Neural cell (in vitro differentiated cells): Measurements from ENCODE around the gene CDH16. TPM values are rescaled to one million over a fixed set of nuclear protein-coding genes. Genes with fewer than 3 reads are reported as not detected.

Experiments
- H2AFZ ChIP-seq: fragments of 200-600, 300-800 bp; sonication (generic), shearing (Covaris generic); 2 replicates; pipeline ENCODE4 v1.6.0; 2014; ENCODE audit warnings: low read depth, mild to moderate bottlenecking, antibody characterized with exemption, low read length, moderate library complexity
- H3F3A ChIP-seq: fragments of 200-600 bp; shearing (Covaris generic); 2 replicates; pipeline ENCODE4 v1.6.1; 2016; ENCODE audit warnings: mild to moderate bottlenecking, moderate library complexity, mixed read lengths, antibody characterized with exemption, low read length; ENCODE audit not compliant: insufficient read depth, poor library complexity, severe bottlenecking
- H3K27ac ChIP-seq: fragments of 200-600, 300-800 bp; sonication (generic), shearing (Covaris generic); 2 replicates; pipeline ENCODE4 v1.5.1; 2014; ENCODE audit warnings: mild to moderate bottlenecking, low read length, moderate library complexity
- H3K27me3 ChIP-seq: fragments of 300-800, 200-600 bp; sonication (generic), shearing (Covaris generic); 2 replicates; pipeline ENCODE4 v1.6.0; 2014; ENCODE audit warnings: mild to moderate bottlenecking, low read depth, low read length, moderate library complexity; ENCODE audit not compliant: insufficient read depth
- H3K36me3 ChIP-seq: fragments of 300-800, 200-600 bp; sonication (generic), shearing (Covaris generic); 2 replicates; pipeline ENCODE4 v1.5.1; 2014; ENCODE audit warnings: mild to moderate bottlenecking, antibody characterized with exemption, low read length, moderate library complexity; ENCODE audit not compliant: insufficient read depth
- H3K4me2 ChIP-seq: fragments of 300-800, 200-600 bp; sonication (generic), shearing (Covaris generic); 2 replicates; pipeline ENCODE4 v1.6.0; 2014; ENCODE audit warnings: mild to moderate bottlenecking, low read length
- H3K4me3 ChIP-seq: fragments of 300-800, 200-600 bp; sonication (generic), shearing (Covaris generic); 2 replicates; pipeline ENCODE4 v1.5.1; 2014; ENCODE audit warnings: mild to moderate bottlenecking, low read length, moderate library complexity
- H3K79me2 ChIP-seq: fragments of 200-600 bp; shearing (Covaris generic); replicated peaks from 2 replicates; pipeline ENCODE4 v1.6.0; 2014; ENCODE audit warnings: mild to moderate bottlenecking, low read length, moderate library complexity; ENCODE audit not compliant: insufficient read depth
- H3K9ac ChIP-seq: fragments of 300-800, 200-600 bp; sonication (generic), shearing (Covaris generic); 2 replicates; pipeline ENCODE4 v1.6.1; 2016; ENCODE audit warnings: mild to moderate bottlenecking, low read length, mixed read lengths
- H3K9me2 ChIP-seq: fragments of 200-600 bp; shearing (Covaris generic); 2 replicates; pipeline ENCODE4 v1.6.1; 2016; ENCODE audit warnings: mild to moderate bottlenecking, low read length, mixed read lengths; ENCODE audit not compliant: insufficient read depth
- H3K9me3 ChIP-seq: fragments of 200-600, 300-800 bp; sonication (generic), shearing (Covaris generic); 2 replicates; pipeline ENCODE4 v1.6.1; 2016; ENCODE audit warnings: mild to moderate bottlenecking, mixed run types, low read length, moderate library complexity, mixed read lengths
- H4K20me1 ChIP-seq: fragments of 200-600 bp; shearing (Covaris generic); 2 replicates; pipeline ENCODE4 v1.6.1; 2016; ENCODE audit warnings: mild to moderate bottlenecking, mixed run types; ENCODE audit not compliant: insufficient read depth
- CTCF ChIP-seq: fragments of 450-650 bp; IDR thresholded peaks from 2 replicates; pipeline ENCODE4 v1.5.1; 2014; ENCODE audit warnings: antibody characterized with exemption, mild to moderate bottlenecking, moderate library complexity; ENCODE audit not compliant: poor library complexity, severe bottlenecking
- EP300 ChIP-seq: fragments of 450-650 bp; conservative IDR thresholded peaks from 2 replicates; pipeline ENCODE4 v1.6.1; 2014; ENCODE audit warnings: antibody characterized with exemption, mild to moderate bottlenecking, moderate library complexity; ENCODE audit not compliant: poor library complexity, severe bottlenecking
- EZH2 ChIP-seq: fragments of 200-600, 300-800 bp; shearing (Covaris generic), sonication (generic); IDR thresholded peaks from 2 replicates; pipeline ENCODE4 v1.6.1; 2014; ENCODE audit warnings: antibody characterized with exemption, low read length, borderline replicate concordance, mild to moderate bottlenecking; ENCODE audit not compliant: insufficient read depth, poor library complexity, severe bottlenecking
- MXI1 ChIP-seq: fragments of 450-650 bp; conservative IDR thresholded peaks from 2 replicates; pipeline ENCODE4 v1.6.1; 2014; ENCODE audit warnings: antibody characterized with exemption, mild to moderate bottlenecking; ENCODE audit not compliant: poor library complexity, severe bottlenecking
- POLR2AphosphoS5 ChIP-seq: IDR thresholded peaks from 2 replicates; pipeline ENCODE4 v1.6.1; 2012
- RAD21 ChIP-seq: fragments of 450-650 bp; conservative IDR thresholded peaks from 2 replicates; pipeline ENCODE4 v1.6.1; 2014; ENCODE audit warnings: antibody characterized with exemption, mild to moderate bottlenecking, moderate library complexity
- REST ChIP-seq: IDR thresholded peaks from 2 replicates; pipeline ENCODE4 v1.6.1; 2012; ENCODE audit warnings: borderline replicate concordance
- SMC3 ChIP-seq: fragments of 450-650 bp; conservative IDR thresholded peaks from 2 replicates; pipeline ENCODE4 v1.6.1; 2014; ENCODE audit warnings: antibody characterized with exemption, mild to moderate bottlenecking, moderate library complexity; ENCODE audit not compliant: poor library complexity
- TAF1 ChIP-seq: IDR thresholded peaks from 2 replicates; pipeline ENCODE4 v1.6.1; 2012; ENCODE audit warnings: low read depth
- polyA plus RNA-seq: library from polyadenylated mRNA; depleted of rRNA; stranded (reverse); fragments of >200 nt; gene quantifications from 2 replicates; pipeline ENCODE4 v1.2.3, GENCODE V29; 2014

The CDH16 gene
- polyA plus RNA-seq, 1 donor from 2014 or later = not detected

- no peak overlapping the region for H3K9ac ChIP-seq
- H3K36me3 ChIP-seq = no peaks in the 10 kb centered on the region
- H3F3A ChIP-seq = no peaks in the 10 kb centered on the region
- H4K20me1 ChIP-seq = no peaks in the 10 kb centered on the region
- no peaks in the 10 kb centered on the region for H3K9me3 ChIP-seq
- no peaks in the 10 kb centered on the region for H3K79me2 ChIP-seq
- no peak overlapping the region for H3K27ac ChIP-seq
- no peak overlapping the region for H3K4me2 ChIP-seq
- no peak overlapping the region for H2AFZ ChIP-seq
- TF ChIP-seq RAD21 (no peak), CTCF (no peak), MXI1 (no peak), REST (no peak), TAF1 (no peak), SMC3 (no peak), EZH2 (no peak), EP300 (no peak), POLR2AphosphoS5 (no peak)
- no peak overlapping the region for H3K4me3 ChIP-seq
- H3K9me2 ChIP-seq = no peaks in the 10 kb centered on the region
- H3K27me3 ChIP-seq = no peaks in the 10 kb centered on the region
Measured at GRCh38 chr16:66904428-66904845, 14.2 kb downstream of the CDH16 start.

- TF ChIP-seq REST = no peak
- TF ChIP-seq TAF1 = no peak
- TF ChIP-seq EZH2 = no peak
- no peak for TF ChIP-seq RAD21
- TF ChIP-seq CTCF = no peak
- no peak for TF ChIP-seq MXI1
- TF ChIP-seq EP300 = no peak
- no peak for TF ChIP-seq SMC3
- no peak for TF ChIP-seq POLR2AphosphoS5
- no peak overlapping the region for H3K4me3 ChIP-seq
- H3K9ac ChIP-seq = no peak overlapping the region
- H3K9me2 ChIP-seq = no peaks in the 10 kb centered on the region
- H3K9me3 ChIP-seq = no peaks in the 10 kb centered on the region
- H3K36me3 ChIP-seq = no peaks in the 10 kb centered on the region
- H2AFZ ChIP-seq = no peak overlapping the region
- H3K27me3 ChIP-seq = no peaks in the 10 kb centered on the region
- no peak overlapping the region for H3K4me2 ChIP-seq
- H3K79me2 ChIP-seq = no peaks in the 10 kb centered on the region
- H4K20me1 ChIP-seq = no peaks in the 10 kb centered on the region
- H3K27ac ChIP-seq = no peak overlapping the region
- no peaks in the 10 kb centered on the region for H3F3A ChIP-seq
Measured at GRCh38 chr16:66903544-66904427, 14.9 kb downstream of the CDH16 start.
